HEK293T (cell line): ENCODE measurements around the gene KHDC4.

Experiments used
- CTBP1 ChIP-seq: fragments of 450-650 bp; IDR thresholded peaks from 2 replicates; pipeline ENCODE4 v1.6.1; 2016; ENCODE audit warnings: borderline replicate concordance
- FOXM1 ChIP-seq: fragments of 450-650 bp; IDR thresholded peaks from 2 replicates; pipeline ENCODE4 v1.6.1; 2017; ENCODE audit warnings: mild to moderate bottlenecking, borderline replicate concordance

DNA sequence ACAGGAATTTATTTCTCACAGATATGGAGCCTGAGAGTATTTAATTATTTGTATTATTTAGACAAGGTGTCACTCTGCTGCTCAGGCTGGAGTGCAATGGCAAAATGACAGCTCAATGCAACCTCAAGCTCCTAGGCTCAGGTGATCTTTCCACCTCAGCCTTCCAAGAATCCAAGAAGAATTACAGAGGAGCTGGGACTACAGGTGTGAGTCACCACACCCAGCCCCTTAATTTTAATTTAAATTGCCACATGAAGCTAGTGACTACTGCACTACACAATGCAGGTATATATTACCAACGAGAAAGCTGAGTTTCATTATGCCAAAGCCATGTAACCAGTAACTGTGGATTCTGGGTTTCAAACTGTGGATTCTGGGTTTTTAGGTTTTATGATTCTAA, 2.1 kb downstream of the KHDC4 start:
- no peak for TF ChIP-seq CTBP1
- TF ChIP-seq FOXM1, result no peak
